Thymus (tissue), 11 donors: ENCODE measurements around the gene STEAP3. TPM values are rescaled to one million over a fixed set of nuclear protein-coding genes. Genes with fewer than 3 reads are reported as not detected.

ENCODE experiments used
- DNase-seq, 9 donors: peaks; one replicate each; pipeline ENCODE4 v3.0.0-alpha.2; 2013; ENCODE audit warnings: low spot score in 9 of 9, low read depth in 6 of 9, missing footprints in 1 of 9
- H3K27ac ChIP-seq, 2 donors: one replicate each; pipeline ENCODE4 v1.5.1; 2013; ENCODE audit warnings: control low read depth in 1 of 2, low read depth in 1 of 2, low read length in 1 of 2, mild to moderate bottlenecking in 1 of 2, moderate library complexity in 1 of 2
- H3K27me3 ChIP-seq, 2 donors: one replicate each; pipeline ENCODE4 v1.5.1; 2013; ENCODE audit warnings: low read length in 1 of 2; ENCODE audit not compliant: control insufficient read depth in 2 of 2, insufficient read depth in 1 of 2
- H3K36me3 ChIP-seq, 2 donors: one replicate each; pipeline ENCODE4 v1.5.1; 2013; ENCODE audit warnings: low read length in 1 of 2, mild to moderate bottlenecking in 1 of 2, moderate library complexity in 1 of 2; ENCODE audit not compliant: control insufficient read depth in 2 of 2, insufficient read depth in 2 of 2
- H3K4me1 ChIP-seq, 2 donors: one replicate each; pipeline ENCODE4 v1.5.1; 2013; ENCODE audit warnings: low read length in 2 of 2; ENCODE audit not compliant: control insufficient read depth in 2 of 2, insufficient read depth in 2 of 2
- H3K4me3 ChIP-seq, 2 donors: one replicate each; pipeline ENCODE4 v1.5.1; 2013; ENCODE audit warnings: low read length in 2 of 2, control low read depth in 1 of 2, mild to moderate bottlenecking in 1 of 2
- H3K9me3 ChIP-seq, 2 donors: one replicate each; pipeline ENCODE4 v1.5.1; 2013; ENCODE audit warnings: low read length in 1 of 2, mild to moderate bottlenecking in 1 of 2; ENCODE audit not compliant: control insufficient read depth in 2 of 2, insufficient read depth in 1 of 2
- WGBS: extraction: QIAGEN DNeasy Blood & Tissue Kit; methylation state at CpG from one replicate; pipeline ENCODE4 v1.1.7; 2013; 5-methylcytosine and 5-hydroxymethylcytosine counted together
- polyA plus RNA-seq: library from polyadenylated mRNA; stranded (reverse); fragments of 200-250 nt; gene quantifications from one replicate; pipeline ENCODE4 v1.2.3, GENCODE V29; 2013
- total RNA-seq: library from RNA; stranded (reverse); fragments of 120-200 nt; gene quantifications from one replicate; pipeline ENCODE4 v1.2.4, GENCODE V29; 2013
- donor health status: healthy.

Gene STEAP3
- total and polyA plus RNA-seq, 2 donors, result 0.90 to 5.5 TPM

- no peak overlapping the region for H3K27ac ChIP-seq
- H3K4me3 ChIP-seq, result no peak overlapping the region
- H3K27me3 ChIP-seq, result peaks cover 5 to 15% of the 10 kb centered on the region in 2 donors
- no peaks in the 10 kb centered on the region for H3K36me3 ChIP-seq
- DNase-seq, result no peak
- H3K4me1 ChIP-seq, result no peaks in the 10 kb centered on the region
- WGBS, result 97% methylated on average over 3 of the region's 3 CpGs
- no peaks in the 10 kb centered on the region for H3K9me3 ChIP-seq
These were observed 6.1 kb downstream of the STEAP3 start for GRCh38 chr2:119229716-119230115.

- H3K9me3 ChIP-seq, result no peaks in the 10 kb centered on the region
- no peak overlapping the region for H3K4me3 ChIP-seq
- H3K27me3 ChIP-seq, result peaks cover 0 to 7% of the 10 kb centered on the region in 2 donors
- no peaks in the 10 kb centered on the region for H3K36me3 ChIP-seq
- DNase-seq, result no peak
- no peaks in the 10 kb centered on the region for H3K4me1 ChIP-seq
- H3K27ac ChIP-seq, result no peak overlapping the region
- 94% methylated on average over 28 of the region's 28 CpGs for WGBS
These were observed 6.9 kb downstream of the STEAP3 start for GRCh38 chr2:119230219-119231185.

GRCh38 chr2:119231975-119232665 lies 8.5 kb downstream of the STEAP3 start:
- H3K9me3 ChIP-seq, result no peaks in the 10 kb centered on the region
- no peak for DNase-seq
- peaks cover 0 to 2% of the 10 kb centered on the region in 2 donors for H3K27me3 ChIP-seq
- H3K36me3 ChIP-seq, result no peaks in the 10 kb centered on the region
- 94% methylated on average over 10 of the region's 10 CpGs for WGBS
- H3K27ac ChIP-seq, result no peak overlapping the region
- H3K4me1 ChIP-seq, result no peaks in the 10 kb centered on the region
- H3K4me3 ChIP-seq, result no peak overlapping the region

- WGBS, result 95% methylated on average over 3 of the region's 3 CpGs
These were observed 9.0 kb downstream of the STEAP3 start for GRCh38 chr2:119232666-119232993.

GRCh38 chr2:119233326-119234020 lies 9.8 kb downstream of the STEAP3 start:
- no peaks in the 10 kb centered on the region for H3K4me1 ChIP-seq
- peaks cover 0 to 2% of the 10 kb centered on the region in 2 donors for H3K27me3 ChIP-seq
- WGBS, result 95% methylated on average over 7 of the region's 7 CpGs
- no peak for DNase-seq
- H3K9me3 ChIP-seq, result no peaks in the 10 kb centered on the region
- no peak overlapping the region for H3K27ac ChIP-seq
- no peaks in the 10 kb centered on the region for H3K36me3 ChIP-seq
- H3K4me3 ChIP-seq, result no peak overlapping the region

More at GRCh38 chr2:119232666-119232993, 9.0 kb downstream of the STEAP3 start:
- no peak overlapping the region for H3K4me3 ChIP-seq
- no peak for DNase-seq
- H3K4me1 ChIP-seq, result no peaks in the 10 kb centered on the region
- no peaks in the 10 kb centered on the region for H3K9me3 ChIP-seq
- peaks cover 0 to 2% of the 10 kb centered on the region in 2 donors for H3K27me3 ChIP-seq
- no peaks in the 10 kb centered on the region for H3K36me3 ChIP-seq
- H3K27ac ChIP-seq, result no peak overlapping the region

- Histone ChIP-seq H3K27me3 (peaks cover 0 to 2% of the 10 kb centered on the region in 2 donors), H3K4me3 (no peak overlapping the region), H3K27ac (no peak overlapping the region), H3K9me3 (no peaks in the 10 kb centered on the region), H3K4me1 (no peaks in the 10 kb centered on the region), H3K36me3 (no peaks in the 10 kb centered on the region)
- WGBS, result 88% methylated on average over 13 of the region's 13 CpGs
- no peak for DNase-seq
These were observed 10.7 kb downstream of the STEAP3 start for GRCh38 chr2:119234021-119235019.

GRCh38 chr2:119236796-119237195 lies 13.2 kb downstream of the STEAP3 start:
- Histone ChIP-seq H3K4me3 (no peak overlapping the region), H3K27me3 (peaks cover 0 to 2% of the 10 kb centered on the region in 2 donors), H3K36me3 (no peaks in the 10 kb centered on the region), H3K4me1 (no peaks in the 10 kb centered on the region), H3K9me3 (no peaks in the 10 kb centered on the region), H3K27ac (no peak overlapping the region)
- no peak for DNase-seq
- WGBS, result 95% methylated on average over 1 of the region's 1 CpG
